Limb (tissue), 2 donors: ENCODE data around the gene SLC25A34.

Experiments used
- DNase-seq, 2 donors: peaks; one replicate each; pipeline ENCODE4 v3.0.0-alpha.2; 2016; ENCODE audit errors: extremely low spot score in 2 of 2

SLC25A34 gene

DNA sequence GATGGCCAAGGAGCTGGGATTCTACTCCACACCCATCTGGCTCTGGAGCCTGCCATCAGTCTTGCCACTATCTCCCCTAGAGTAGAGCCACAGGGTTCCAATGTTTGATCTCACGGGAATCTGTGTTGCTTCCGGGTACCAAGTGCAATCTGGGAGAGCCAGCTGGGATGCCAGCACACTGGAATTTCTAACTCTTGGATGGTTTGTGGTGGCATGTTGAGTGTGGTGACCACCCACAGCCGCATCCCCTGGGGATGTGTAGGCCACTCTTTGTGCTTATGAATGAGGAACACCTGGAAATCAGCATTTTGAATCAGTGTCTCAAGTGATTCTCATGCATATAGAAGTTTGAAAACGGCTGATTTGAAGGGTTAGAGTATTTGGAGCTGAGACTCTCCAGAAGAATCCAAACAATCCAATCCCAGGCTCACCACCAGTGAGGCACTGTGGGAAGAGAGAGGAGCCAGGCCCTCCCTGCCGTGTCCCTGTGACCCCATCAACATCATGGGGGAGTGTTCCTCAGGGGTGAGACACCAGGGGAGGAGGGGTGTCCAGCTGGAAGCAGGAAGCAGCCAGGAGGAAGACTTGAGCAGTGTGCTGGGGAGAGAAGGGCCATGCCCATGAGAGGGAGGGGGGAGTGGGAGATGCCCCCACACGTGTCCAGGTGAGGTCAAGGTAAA, 35.9 kb downstream of the SLC25A34 start:
- no peak for DNase-seq

DNA sequence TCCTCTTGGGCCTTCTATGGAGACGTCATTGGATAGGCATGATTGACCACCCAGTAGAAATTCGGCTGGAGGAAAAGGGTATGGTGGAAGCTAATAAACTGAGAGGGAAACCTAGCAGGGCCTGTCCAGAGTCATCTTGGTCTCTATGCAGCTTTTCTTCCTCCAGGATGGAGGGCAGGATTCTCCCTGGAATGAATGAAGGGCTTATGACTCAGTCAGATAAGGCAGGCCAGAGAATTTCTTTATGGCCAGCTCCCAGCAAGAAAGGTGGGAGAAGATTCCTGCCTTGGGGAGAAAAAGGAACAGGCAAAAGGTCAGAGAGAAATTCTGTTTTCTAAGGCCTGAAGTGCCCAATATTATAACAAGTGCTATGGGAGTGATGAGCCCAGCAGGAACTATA, 39.6 kb downstream of the SLC25A34 start:
- DNase-seq: no peak

DNA sequence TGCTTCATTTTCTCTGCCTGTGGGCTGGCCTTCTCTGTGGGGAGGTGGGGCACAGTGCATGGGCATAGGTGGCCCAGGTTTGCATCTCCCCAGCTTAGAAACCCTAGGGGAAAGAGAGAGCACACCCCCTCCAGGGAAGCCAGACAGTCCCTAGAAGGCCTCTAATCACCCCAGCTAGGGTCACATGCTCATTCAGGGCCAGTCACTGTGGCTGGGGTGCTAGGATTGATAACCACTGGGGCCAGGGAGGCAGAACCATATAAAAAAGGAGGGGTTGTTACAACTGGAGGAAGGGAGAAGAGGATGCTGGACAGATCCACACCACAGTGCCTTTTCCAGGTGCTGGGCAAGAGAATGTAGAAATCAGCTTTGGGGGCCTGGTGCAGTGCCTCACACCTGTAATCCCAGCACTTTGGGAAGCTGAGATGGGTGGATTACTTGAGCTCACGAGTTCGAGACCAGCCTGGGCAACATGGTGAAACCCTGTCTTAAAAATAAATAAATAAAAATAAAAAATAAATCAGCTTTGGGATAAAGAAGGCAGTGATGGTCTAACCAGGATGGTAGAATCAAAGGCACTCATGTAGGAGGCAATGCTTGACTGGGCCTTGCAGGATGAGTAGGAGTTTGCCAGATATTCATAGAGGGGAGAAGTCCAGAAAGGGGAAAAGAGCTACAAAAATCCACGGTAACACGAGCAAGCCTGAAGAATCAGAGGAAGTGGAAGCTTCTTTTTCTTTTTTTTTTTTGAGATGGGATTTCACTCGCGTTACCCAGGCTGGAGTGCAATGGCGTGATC, 42.0 kb downstream of the SLC25A34 start:
- no peak for DNase-seq

DNA sequence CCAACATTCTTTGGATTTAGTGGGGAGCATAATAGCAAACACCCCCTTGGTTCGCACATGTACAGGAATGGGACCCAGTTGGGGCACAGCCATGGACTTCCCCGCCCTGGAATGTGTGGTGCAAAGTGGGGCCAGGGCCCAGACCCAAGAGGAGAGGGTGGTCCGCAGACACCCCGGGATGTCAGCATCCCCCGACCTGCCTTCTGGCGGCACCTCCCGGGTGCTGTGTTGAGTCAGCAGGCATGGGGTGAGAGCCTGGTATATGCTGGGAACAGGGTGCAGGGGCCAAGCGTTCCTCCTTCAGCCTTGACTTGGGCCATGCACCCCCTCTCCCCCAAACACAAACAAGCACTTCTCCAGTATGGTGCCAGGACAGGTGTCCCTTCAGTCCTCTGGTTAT, 49.6 kb downstream of the SLC25A34 start:
- no peak for DNase-seq

DNA sequence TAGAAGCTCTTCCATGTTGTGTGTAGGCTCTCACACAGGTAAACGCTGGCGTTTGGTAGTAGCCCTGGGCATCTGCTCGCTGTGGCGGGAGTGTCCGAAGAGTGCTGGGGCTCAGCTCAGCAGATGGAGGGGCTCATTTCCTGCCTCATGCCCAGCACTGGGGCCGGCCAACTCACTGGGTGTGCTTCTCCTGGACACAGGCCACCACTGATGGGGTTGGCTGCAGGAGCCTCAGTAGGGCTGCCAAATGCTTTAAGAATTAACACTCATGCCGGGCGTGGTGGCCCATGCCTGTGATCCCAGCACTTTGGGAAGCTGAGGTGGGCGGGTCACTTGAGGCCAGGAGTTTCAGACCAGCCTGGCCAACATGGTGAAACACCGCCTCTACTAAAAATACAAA, 50.5 kb downstream of the SLC25A34 start:
- no peak for DNase-seq

DNA sequence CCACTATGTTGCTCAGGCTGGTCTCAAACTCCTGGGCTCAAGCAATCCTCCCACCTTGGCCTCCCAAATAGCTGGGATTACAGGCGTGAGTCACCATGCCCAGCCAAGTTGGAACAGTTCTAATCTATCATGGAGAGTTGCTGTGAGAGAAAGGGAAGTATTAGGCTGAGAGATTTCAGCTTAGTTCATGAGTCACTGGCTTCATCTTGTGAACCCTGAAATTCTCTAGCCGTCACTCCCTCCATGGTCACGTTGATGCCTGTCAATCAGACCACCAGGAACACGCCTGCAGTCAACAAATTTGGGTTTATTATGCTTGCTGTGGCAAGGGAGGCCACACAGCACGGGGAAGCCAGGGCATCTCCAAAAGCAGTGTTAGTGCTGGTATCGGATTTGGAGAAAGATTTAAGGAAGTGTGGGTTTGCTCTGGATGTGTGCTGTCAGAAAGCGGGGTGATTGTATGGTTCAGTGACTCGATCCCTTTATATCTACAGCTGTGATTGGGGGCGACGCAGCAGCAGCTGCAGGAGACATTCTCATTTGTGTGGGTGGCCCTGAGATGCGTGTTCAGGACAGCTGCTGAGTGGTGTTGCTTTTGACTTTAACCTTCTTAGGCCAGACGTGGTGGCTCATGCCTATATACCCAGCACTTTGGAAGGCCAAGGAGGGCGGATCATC, 52.7 kb downstream of the SLC25A34 start:
- no peak for DNase-seq
